ENCODE measurements around the gene ANKRD42. TPM values are rescaled to one million over a fixed set of nuclear protein-coding genes. Genes with fewer than 3 reads are reported as not detected.

ANKRD42 gene
- total and polyA plus RNA-seq, 2 experiments from 2014 or later, result 5.3 to 5.7 TPM

GRCh38 chr11:83256602-83257340 lies 63.3 kb downstream of the ANKRD42 start:
- Histone ChIP-seq H3K27ac (ENCODE audit: low read depth) (no peak overlapping the region), H3K9me2 (ENCODE audit: insufficient read depth) (no peaks in the 10 kb centered on the region), H3K27me3 (ENCODE audit: insufficient read depth) (no peaks in the 10 kb centered on the region), H3K36me3 (ENCODE audit: insufficient read depth) (peaks cover 10% of the 10 kb centered on the region; the same call in 1 of the 2 replicates), H2AFZ (no peak overlapping the region), H3K79me2 (replicated peaks; ENCODE audit: insufficient read depth) (no peaks in the 10 kb centered on the region), H3F3A (replicated peaks; ENCODE audit: low read depth) (no peaks in the 10 kb centered on the region), H3K4me1 (ENCODE audit: insufficient read depth) (no peaks in the 10 kb centered on the region), H3K4me2 (no peak overlapping the region), H3K4me3 (no peak overlapping the region), H4K20me1 (replicated peaks; ENCODE audit: insufficient read depth) (0 out of 2 replicates have a peak, but pooled peaks cover 3% of the 10 kb centered on the region)
- no peaks in the 10 kb centered on the region for H3K4me1 Mint-ChIP-seq
- no peaks in the 10 kb centered on the region for H3K9me3 Mint-ChIP-seq
- H3K27ac Mint-ChIP-seq, result 0 out of 2 replicates have a peak overlapping the region, but pooled peaks have one; percentile 3
- DNase-seq (ENCODE audit: low spot score), result no peak
- no peak for ATAC-seq
- peaks cover 4% of the 10 kb centered on the region for H3K27me3 Mint-ChIP-seq (ENCODE audit: insufficient read depth, low read depth, poor library complexity)
- TF ChIP-seq ETS1 (IDR thresholded peaks at IDR 0.05) (no peak), CTCF (conservative IDR thresholded peaks at IDR 0.05; ENCODE audit: low read depth in 2 of 2) (no peak), ZNF331 (CRISPR knock-in tag; IDR thresholded peaks at IDR 0.05; ENCODE audit: low read depth) (no peak), NANOG (IDR thresholded peaks at IDR 0.05; ENCODE audit: borderline replicate concordance) (no peak), CREB1 (CRISPR knock-in tag; IDR thresholded peaks at IDR 0.05; ENCODE audit: low read depth) (no peak), REST (IDR thresholded peaks at IDR 0.05; ENCODE audit: unreplicated experiment) (no peak), EZH2phosphoT487 (IDR thresholded peaks at IDR 0.05; ENCODE audit: unreplicated experiment) (no peak), POLR2AphosphoS5 (IDR thresholded peaks at IDR 0.05; ENCODE audit: low read depth) (no peak), EZH2 (IDR thresholded peaks at IDR 0.05; ENCODE audit: low read depth, unreplicated experiment) (no peak), ZNF114 (CRISPR knock-in tag; IDR thresholded peaks at IDR 0.05) (no peak)
- no peaks in the 10 kb centered on the region; the same call in 2 of the 3 replicates for H3K36me3 Mint-ChIP-seq (ENCODE audit: low read depth)
- no peak overlapping the region for H3K4me3 Mint-ChIP-seq

Data from GM23338 (cell line).